ENCODE data around the gene NDUFAF5. TPM values are rescaled to one million over a fixed set of nuclear protein-coding genes. Genes with fewer than 3 reads are reported as not detected.
A peak's percentile ranks its signal among the peaks of the same experiment; 100 is the strongest.

NDUFAF5 gene
- total RNA-seq, 1 donor from 2014 or later: 32.6 TPM

- Mint-ChIP-seq H3K27me3 (ENCODE audit: low read depth) (no peaks in the 10 kb centered on the region), H3K9me3 (no peaks in the 10 kb centered on the region), H3K27ac (ENCODE audit: unreplicated experiment) (no peak overlapping the region), H3K36me3 (ENCODE audit: low read depth) (peaks cover 12% of the 10 kb centered on the region), H3K4me3 (no peak overlapping the region), H3K4me1 (no peaks in the 10 kb centered on the region)
- no peak for DNase-seq (ENCODE audit: low read depth, low spot score)
- TF ChIP-seq CTCF (conservative IDR thresholded peaks at IDR 0.05): no peak
Measured at GRCh38 chr20:13814672-13815071, 29.8 kb downstream of the NDUFAF5 start.

- Mint-ChIP-seq H3K27me3 (ENCODE audit: low read depth) (no peaks in the 10 kb centered on the region), H3K9me3 (no peaks in the 10 kb centered on the region), H3K36me3 (ENCODE audit: low read depth) (peaks cover 12% of the 10 kb centered on the region), H3K4me1 (no peaks in the 10 kb centered on the region), H3K4me3 (no peak overlapping the region), H3K27ac (ENCODE audit: unreplicated experiment) (no peak overlapping the region)
- no peak for TF ChIP-seq CTCF (conservative IDR thresholded peaks at IDR 0.05)
- no peak for DNase-seq (ENCODE audit: low read depth, low spot score)
Measured at GRCh38 chr20:13816757-13817156, 31.9 kb downstream of the NDUFAF5 start.

GRCh38 chr20:13817342-13817741, 32.5 kb downstream of the NDUFAF5 start:
- Mint-ChIP-seq H3K36me3 (ENCODE audit: low read depth) (peaks cover 9% of the 10 kb centered on the region), H3K4me1 (no peaks in the 10 kb centered on the region), H3K27me3 (ENCODE audit: low read depth) (no peaks in the 10 kb centered on the region), H3K9me3 (no peaks in the 10 kb centered on the region), H3K27ac (ENCODE audit: unreplicated experiment) (no peak overlapping the region), H3K4me3 (no peak overlapping the region)
- DNase-seq (ENCODE audit: low read depth, low spot score): no peak
- no peak for TF ChIP-seq CTCF (conservative IDR thresholded peaks at IDR 0.05)

GRCh38 chr20:13819885-13820645, 35.2 kb downstream of the NDUFAF5 start:
- H3K9me3 Mint-ChIP-seq: no peaks in the 10 kb centered on the region

GRCh38 chr20:13821876-13822275, 37.0 kb downstream of the NDUFAF5 start:
- Mint-ChIP-seq H3K9me3 (no peaks in the 10 kb centered on the region), H3K27ac (ENCODE audit: unreplicated experiment) (no peak overlapping the region), H3K4me1 (no peaks in the 10 kb centered on the region), H3K27me3 (ENCODE audit: low read depth) (no peaks in the 10 kb centered on the region), H3K36me3 (ENCODE audit: low read depth) (no peaks in the 10 kb centered on the region), H3K4me3 (no peak overlapping the region)
- DNase-seq (ENCODE audit: low read depth, low spot score): no peak
- no peak for TF ChIP-seq CTCF (conservative IDR thresholded peaks at IDR 0.05)

More at GRCh38 chr20:13819885-13820645, 35.2 kb downstream of the NDUFAF5 start:
- H3K27me3 Mint-ChIP-seq (ENCODE audit: low read depth): no peaks in the 10 kb centered on the region
- no peak overlapping the region for H3K4me3 Mint-ChIP-seq
- no peak for DNase-seq (ENCODE audit: low read depth, low spot score)
- TF ChIP-seq CTCF (conservative IDR thresholded peaks at IDR 0.05): peak; percentile 81
- H3K4me1 Mint-ChIP-seq: no peaks in the 10 kb centered on the region
- no peak overlapping the region for H3K27ac Mint-ChIP-seq (ENCODE audit: unreplicated experiment)
- peaks cover 3% of the 10 kb centered on the region for H3K36me3 Mint-ChIP-seq (ENCODE audit: low read depth)

Measured in neural crest cell (in vitro differentiated cells).